Femur (tissue), 1 donor: ENCODE results near the gene IRF2BPL.

ENCODE experiments used
- DNase-seq: peaks from one replicate; pipeline ENCODE4 v3.0.0-alpha.2; 2017

IRF2BPL gene

DNA sequence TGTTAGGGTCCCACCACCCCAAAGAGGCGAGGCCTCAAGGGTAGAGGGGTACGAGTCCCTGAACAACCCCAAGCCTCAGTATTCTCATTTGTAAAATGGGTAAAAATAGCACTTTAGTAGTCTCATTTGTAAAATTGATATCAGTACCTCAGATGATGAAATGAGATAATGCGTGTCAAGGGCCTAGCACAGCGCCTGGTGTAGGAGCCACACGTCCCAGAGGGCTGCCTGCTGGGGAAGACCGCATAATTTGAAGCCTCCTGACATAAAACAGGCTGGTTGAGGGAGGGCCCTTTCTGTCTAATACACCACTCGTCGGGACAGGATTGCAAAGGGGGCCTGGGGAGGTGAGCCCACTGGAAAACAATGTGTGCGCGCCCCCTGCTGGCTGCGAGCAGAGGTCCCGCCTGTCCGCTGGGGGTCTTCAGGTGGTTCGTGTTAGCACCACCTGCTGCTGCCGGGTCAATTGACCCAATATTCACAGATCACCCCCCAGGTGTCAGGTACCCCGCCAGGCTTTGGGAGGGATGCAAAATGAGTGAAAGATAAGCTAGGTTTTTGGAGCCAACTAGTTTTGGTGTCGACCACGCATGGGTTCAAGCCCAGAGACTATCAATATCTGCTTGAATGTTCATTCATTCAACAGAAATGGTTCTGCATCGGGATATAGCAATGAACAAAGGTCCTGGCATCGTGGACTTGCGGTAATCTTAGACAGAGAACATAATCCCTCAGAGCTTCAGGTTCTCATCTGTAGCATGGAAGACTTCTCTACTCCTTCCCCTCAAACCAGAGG, 24.7 kb upstream of the IRF2BPL start:
- DNase-seq = peak; percentile 89

DNA sequence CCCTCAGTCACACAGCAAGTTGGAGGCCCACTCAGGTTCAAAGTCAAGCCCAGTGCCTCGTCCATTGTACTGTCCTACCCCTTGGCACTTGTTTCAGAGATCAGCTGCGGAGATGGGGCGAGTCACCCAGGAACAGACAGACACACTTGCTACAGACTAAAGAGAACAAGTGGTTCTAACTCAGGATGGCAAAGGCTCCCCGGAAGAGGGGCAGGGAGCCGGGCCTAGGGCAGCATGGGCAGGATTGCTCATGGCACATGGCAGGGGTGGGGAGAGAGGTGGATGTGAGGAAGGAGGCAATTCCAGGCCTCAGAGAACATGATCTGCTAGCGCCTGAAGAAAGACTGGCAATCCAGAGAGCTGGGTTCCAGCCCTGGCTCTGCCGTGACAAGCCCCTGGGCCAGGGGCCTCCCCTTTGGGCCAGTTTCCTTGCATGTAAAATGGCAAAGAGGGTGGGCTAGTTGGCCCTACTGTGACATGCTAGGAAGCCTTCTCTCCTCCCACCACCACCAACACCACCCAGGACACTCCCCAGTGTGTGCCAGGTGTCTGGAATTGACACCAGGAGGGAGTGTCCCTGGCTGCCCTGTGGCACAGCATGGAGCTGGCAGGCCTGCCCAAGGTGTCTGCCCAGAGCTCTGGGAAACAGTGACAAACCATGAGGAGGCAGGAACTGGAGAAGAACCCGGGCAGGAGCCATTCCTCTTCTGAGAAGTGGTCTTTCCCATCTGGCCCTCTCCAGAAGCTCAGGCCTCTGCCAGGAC, 24.0 kb upstream of the IRF2BPL start:
- no peak for DNase-seq

DNA sequence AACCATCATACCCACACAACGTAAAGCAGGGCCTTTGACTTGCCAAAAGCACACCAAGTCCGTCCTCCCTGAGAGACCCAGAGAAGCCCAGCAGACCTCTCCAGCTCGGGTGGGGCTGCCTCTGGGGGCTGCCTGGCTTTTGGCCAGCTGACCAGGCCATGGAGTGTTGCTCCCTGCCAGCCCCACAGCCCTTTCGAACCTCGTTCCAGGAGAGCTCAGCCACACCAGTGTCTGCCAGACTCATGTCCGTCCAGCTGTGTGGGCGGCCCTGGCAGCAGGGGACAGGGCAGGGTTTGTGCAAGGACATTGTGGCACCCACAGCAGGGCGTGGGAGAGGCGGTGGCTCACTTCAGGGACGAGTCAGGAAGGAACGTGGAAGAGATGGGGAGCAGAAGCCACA, 22.6 kb upstream of the IRF2BPL start:
- DNase-seq = peak; percentile 80

DNA sequence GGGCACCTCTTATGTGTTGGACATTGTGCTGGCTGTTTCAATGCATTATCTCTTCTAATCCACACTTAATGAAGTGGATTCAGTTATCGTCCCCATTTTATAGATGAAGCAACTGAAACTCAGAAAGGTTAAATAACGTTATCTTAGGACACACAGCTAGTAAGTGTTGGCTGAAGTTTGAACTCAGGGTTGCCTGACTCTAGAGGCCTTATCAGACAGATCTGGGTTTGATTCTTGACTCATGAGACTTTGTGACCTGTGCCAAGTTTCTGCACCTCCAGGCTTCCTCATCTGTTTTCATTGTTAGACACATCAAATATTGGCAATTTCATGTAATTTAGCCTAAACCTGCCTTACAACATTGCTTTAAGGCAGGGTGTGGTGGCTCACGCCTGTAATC, 18.2 kb upstream of the IRF2BPL start:
- no peak for DNase-seq

DNA sequence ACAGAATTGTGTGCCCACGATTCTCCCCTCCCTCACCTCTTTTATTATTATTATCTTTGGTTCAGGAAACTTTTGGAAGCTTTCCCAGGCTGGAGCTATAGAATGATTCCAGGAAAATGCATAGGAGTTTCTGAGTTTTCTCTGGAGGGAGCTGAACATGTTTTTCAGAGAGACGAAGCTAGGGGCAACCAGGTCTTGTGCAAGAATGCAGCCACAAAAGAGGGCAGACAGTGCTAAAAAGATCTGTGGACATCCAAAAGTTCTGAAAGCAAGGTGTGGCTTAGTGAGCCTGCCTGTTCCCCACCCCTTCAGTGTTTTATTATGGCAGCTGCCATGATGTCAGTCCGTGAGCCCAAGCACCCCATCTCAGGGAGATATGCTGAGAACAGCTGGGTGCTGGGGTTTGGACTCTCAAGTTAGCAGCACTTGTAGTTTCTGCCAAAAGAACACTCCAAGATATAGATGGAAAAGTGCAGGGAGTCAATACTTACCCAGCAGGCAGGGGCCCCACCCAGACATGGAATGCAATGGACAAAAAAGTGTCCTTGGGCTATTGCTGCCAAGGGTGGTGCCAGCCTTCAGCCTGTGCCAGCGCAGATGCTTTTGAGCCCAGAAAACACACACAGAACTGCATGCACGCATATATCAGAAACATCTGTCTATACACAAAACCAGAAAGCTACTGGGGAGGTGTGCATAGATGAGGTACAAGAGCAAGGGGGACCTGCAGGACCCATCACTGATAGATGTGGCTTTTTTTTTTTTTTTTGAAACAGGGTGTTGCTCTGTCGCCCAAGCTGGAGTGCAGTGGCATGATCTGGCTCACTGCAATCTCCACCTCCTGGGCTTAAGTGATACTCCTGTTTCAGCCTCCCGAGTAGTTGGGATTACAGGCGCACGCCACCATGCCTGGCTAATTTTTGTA, 17.0 kb upstream of the IRF2BPL start:
- DNase-seq = peak; percentile 57

DNA sequence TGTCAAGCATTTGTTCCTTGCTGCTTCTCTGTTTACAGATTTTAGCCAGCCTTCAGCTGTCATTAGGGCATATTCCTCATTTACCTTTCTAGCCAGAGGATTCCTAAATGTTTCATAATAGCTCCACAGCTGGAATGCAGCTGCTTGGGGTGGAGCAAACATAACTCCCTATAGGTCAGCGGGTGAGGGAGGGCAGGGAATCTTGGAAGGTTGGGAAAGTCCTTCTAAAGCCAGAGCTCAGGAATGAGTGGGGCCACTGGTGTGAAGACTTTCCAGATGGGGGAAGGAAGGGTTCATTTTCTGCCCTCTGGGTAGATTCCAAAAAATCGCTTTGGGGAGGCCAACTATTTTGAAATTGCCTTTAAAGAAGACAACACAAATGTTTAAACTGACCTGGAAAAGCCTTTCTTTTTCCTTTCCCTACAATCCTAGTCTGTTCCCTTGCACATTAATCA, 16.3 kb upstream of the IRF2BPL start:
- DNase-seq = peak; percentile 72

DNA sequence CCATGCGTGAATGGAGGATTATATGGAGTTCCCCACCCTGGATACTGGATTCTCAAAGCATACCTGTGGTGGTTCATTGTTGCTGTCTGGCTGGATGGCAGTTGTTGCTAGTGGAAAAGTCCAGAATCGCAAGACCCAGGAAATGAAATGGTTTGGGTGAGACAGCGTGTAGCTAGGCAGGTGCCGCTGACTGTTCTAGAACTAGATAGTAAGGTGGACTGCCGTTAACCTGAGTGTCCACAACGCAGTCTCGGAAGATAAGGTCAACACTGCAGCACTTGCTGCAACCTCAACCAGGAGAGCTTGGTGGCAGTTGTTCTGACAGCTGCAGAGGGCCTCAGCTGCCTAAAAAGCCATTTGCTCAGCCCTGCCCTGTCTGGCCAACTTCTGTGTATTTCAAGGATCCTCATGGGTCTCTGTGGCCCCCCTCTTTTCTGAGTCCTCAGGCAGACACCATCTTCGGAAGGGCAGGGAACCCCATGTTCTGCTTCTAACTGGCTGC, 15.5 kb upstream of the IRF2BPL start:
- peak; percentile 59 for DNase-seq

DNA sequence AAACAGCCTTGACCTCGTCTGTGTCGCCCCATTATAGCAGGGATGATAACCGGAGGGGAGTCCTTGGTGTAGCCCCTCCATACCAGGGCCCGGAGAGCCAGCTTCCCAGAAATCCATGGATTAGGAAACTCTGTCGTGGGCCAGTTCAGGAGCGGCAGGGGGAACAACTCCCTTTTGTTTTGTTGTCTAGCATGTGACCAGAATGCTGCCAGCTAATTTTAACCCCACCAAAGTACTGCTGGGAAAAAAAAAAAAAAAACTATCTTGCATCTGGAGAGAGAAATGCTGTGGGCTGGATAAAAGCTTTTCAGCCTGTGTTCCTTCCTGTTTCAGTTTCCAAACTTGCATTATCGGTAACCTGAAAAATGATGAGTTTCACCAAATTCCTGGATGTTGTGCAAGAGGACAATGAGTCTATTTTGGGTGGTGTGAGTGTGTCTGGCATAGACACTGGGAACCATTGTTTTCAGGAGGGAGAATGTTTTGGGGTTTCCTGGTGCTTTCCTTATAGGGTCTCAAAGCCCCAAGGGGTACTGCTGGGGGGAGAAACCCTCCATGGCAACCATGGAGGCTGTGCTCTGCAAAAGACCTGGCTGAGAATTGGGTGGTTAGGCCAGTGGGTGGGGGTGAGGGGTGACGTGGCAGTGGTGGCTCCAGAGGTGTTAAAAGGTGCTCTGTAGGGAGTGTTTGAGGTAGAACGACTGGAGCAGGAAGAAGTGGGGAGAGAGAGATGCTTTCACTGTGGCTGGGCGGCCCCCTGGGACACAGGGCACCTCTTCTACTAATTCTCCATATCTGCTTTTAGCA, 14.9 kb upstream of the IRF2BPL start:
- DNase-seq = peak; percentile 75

DNA sequence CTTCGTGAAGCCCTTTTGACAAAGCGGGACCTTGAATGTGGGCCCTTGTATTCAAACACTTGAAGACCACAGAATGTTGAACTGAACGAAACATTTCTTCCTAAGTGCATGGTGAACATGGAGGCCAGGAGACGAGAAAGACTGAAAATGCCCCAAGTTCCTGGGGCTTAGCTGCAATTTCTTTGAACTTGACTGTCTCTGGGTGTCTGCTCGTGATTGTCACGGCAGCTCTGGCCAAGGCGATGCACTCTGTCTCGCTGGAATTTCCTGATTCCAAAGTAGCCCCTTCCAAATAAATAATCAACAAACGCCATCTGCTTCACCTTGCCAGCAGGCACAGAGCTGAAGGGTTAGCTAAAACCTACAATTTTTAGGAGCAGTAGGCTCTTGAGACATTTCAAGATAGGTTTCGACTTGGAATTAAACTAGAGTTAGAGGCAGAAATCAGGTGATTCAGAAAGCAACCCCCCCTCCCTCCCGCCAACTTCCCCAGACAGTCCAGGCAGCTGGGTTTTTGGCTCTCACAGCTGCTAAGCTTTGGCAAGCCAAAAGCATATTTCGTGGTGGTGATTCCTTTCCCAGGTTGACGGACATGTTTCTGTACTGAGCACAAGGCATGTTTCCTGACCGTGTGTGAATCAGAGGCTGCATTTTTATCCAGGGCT, 13.5 kb upstream of the IRF2BPL start:
- DNase-seq = peak; percentile 91

DNA sequence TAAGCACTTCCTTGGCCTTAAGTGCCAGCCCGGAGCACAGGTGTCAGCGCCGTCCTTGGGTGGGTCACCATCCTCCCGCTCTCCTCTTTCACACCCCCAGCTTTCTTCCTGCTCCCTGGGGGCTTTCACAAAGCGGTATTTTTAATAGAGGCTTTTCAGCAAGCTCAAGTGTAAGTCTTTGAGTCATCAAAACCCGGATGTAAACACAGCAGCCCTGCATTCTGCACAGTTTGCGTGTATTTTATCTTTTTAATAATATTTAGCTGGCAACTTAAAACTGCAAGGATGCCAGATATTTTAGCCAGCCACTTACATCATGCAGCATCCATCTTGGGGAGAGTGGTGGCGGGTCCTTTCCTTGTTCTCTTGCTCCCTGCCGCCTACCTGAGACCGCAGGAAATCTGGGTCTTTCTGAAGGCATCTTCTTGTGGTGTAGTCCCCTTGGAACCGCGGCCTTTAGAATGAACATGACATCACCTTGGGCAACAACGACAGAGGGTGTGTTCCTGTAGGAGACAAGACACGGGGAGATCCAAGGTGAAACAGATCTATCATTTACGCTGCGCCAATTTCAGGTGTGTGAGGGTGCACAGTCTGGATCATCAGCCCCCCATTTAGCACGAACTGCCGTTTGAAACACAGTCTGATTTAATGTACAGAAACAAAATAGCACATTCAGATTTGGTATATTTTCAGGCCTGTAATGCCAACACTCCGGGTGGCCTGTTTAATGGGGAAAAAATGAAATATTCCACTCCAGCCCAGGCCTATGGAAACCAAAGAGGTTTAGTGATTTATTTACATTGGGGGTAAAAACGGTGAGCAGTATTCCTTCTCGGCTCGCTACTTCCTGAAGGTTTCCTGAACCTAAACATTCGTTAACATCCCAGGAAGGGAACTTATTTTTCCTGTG, 12.5 kb upstream of the IRF2BPL start:
- DNase-seq = peak; percentile 50

DNA sequence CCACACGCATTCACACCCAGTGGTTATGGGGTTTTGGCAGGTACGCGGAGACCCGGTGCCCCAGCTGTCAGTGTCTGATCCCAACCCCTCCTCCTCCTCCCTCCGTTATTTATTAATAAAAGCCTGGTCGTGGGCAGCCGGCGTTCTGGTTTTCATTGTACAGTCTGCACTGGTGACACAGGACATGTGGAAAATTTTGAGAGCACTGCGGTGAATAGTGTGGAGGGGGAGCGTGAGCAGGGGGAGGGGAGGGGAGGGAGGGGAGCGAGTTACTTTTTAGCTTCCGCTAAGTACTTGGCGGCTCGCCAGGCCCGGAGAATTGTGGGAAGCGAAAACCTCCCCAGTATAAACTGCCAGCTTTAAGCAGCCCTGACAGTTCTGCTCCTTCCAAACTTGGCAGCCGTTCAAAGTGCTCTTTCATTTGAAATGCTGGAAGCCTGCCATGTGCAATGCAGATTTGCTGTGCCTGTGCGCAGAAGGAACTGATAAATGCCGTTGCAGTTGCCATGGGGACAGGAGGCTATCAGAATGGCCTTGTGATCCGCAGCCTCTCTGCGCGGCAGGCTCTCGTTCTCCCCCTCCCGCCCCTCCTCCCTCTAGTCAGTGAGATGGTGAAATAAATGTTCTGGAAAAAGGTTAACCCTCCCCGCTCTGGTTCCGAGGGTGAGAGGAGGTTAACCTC, 11.7 kb upstream of the IRF2BPL start:
- DNase-seq = peak; percentile 98

DNA sequence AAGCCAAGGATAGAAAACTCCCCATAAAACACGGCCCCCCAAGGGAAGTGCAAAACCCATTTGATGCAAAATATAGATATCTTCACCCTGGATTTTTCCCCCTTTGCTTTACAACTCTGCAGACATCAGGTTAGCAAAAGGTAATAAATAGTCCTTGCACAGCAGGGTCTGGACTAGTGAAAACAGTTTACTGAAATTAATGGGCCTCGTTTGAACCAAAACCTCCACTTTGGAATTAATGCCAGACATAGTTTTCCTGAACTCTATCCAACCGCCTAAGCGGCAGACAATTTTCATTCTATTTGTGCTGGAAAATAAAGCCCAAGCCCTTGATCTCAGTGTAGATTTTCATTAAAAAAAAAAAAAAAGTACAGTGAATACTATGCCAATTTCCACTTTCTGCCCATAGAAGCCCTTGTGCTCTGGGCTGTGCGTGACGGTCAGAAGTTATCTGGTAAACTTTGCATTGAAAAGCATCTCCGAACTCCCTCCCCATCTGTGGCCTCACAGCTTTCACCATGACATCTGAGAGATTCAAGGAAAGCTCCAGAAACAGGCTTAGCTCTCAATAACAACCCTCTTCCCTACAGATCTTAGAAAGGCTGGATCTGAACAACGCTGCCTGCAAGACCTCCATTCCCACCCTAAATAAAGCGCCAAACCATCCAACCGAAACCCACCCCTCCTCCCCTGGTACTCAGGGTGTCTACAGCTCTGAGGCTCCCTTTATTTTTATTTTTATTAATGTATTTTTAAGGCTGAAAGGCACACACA, 11.0 kb upstream of the IRF2BPL start:
- DNase-seq = peak; percentile 71

DNA sequence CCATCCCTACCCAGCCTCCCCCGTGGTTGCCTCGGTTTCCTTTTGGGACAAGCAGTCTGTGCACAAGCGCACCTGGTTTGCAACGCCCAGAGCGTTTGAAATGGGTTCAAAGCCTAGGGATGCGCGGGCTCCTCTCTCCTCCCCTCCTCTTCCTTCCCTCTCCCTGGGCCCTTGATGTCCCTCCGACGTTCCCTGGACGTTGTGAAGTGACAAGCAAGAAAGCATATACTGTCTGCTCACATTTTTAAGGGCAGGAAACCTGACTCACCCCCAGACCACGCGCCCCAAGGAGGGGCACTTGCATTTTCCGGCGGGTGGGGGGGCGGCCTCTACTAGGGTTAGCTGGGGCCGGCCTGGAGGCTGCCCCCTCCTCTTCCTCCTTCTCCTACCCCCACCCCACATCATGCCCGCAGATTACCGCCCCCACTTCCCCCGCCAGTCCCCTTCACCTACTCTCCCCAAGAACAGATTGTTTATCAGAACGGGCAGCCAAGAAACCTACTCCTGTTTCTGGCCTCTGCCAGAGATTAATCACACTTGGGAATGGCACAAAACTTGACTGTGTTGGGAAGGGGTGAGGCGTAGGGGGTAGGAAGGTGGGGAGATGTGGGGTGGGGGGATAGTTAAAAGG, 9.5 kb upstream of the IRF2BPL start:
- peak; percentile 40 for DNase-seq

DNA sequence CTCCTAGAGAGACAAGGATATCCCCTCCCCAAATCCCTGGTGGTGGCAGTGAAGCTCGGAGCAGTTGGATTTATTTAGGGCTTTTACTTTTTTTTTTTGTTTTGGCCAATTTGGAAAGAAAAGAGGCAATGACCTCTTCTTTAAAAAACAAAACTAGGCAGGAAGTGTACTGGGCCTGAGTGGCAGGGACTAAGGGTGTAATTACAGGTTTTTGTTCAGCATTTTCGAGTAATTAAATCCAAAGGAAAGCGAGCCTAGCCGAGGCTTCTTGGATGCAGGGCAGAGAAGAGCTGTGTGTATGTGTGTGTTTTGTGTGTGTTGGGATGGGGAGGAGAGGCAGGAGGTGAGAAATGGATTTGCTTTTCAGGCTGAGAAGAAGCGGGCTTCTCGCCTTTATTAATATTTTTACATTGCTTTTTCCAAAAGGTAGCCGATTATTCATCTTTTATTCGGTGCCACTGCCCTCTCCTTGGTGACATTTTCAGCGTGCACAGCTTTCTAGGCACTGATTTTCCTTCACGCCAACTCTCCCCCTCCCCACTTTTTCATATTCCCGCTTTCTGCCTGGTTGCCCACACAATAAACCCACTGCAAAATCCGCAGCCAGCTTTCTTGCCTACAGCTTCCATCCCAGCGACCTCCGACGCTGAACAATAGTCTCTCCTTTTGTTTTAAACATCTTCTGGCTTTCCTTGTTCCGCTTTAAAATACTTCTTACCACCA, 8.9 kb upstream of the IRF2BPL start:
- DNase-seq = no peak

DNA sequence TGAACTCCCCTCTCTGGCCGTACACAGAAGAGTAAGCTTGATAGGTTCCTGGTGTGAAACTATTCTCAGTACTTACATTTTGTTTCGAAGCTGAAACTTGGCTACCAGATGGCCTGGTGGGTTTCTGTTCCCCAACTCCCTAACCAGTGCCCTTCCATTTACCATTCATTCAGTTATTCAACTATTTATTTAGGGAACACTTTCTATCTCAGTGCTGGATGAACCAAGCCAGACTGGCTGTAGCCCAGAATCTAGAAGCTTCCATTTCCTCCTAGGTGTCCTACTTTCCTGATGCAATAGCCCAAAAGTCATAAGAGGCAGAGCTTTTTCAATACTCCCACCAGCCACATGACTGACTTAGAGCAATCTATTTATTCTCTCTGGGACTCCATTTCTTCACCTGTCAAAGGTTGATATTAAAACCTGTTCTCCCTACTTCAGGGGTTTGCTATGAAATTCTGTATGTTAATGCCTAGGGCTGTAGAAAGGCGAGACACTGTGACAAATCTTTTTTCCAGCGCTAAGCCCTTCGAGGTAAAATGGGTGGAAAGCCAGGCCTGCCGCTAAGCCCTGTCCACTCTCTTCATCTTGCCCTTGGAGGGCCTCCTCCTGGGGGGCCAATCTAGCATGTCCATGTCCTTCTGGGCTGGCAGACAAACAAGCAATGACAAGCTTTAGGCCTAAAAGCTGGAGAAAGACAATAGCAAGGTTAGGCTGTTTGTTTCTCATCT, 8.1 kb upstream of the IRF2BPL start:
- DNase-seq = no peak

DNA sequence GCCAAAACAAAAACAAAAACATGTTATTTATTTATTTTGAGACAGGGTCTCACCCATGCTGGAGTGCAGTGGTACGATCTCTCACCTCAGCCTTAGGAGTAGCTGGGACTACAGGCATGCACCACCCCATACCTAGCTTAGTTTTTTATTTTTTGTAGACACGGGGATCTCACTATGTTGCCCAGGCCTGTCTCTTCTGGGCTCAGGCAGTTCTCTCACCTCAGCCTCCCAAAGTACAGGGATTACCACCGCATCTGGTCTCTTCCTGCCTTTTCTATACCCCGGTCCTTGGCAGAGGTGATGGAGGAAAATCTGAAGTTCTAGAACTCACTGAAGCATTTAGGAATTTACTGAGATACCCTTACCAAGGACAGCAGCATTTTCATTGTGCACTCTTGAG, 6.8 kb upstream of the IRF2BPL start:
- DNase-seq = no peak
